Cerebellar nuclear complex (tissue), 1 donor: Measurements from ENCODE around the gene ARMH1.
"Not testable (repeated sequence)": the region's sequence is repeated elsewhere in the genome, so short reads cannot be mapped to it uniquely, and the experiment has no call there.

Experiments used
- DNase-seq, 2 experiments: peaks; one replicate each; lab custom pipeline; 2025; lab: John Stamatoyannopoulos, UW

Gene ARMH1

DNA sequence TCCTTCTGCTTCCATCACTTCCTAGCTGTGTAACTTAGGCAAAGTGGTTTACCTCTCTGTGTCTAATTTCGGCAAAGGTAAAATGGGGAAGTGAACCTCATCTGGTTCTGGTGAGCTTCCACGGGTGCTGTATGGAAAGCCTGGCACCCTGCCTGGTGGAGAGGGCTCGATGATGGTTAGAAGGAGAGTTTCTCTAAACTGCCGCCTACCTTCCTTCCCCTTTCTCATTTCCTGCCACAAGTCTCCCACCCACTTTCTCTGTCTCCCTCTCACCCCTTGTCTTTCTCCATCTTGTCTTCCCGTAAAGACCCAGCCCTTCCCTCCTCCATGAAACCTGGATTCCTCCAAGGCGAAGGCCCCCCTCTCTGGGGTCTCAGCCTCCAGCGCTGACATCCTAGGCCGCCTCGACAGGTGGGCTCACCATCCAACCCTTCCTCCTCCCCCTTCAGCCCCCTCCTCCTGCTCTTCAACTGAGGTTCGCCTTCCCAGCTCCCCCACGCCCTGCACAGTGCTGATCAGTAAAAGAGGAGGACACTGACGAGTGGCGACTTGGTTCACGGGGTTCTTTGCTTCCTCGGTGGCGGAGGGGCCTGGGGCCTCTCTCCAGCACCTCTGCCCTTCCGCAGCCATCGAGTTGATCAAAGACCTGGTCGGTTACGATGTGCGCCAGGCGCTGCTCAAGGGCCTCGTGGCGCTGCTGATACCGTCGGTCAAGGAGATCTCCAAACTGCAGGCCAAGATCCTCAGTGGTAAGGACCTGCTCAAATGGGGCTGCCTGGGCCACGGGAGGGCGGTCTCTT is 49.2 kb downstream of the ARMH1 start:
- DNase-seq: no peak

DNA sequence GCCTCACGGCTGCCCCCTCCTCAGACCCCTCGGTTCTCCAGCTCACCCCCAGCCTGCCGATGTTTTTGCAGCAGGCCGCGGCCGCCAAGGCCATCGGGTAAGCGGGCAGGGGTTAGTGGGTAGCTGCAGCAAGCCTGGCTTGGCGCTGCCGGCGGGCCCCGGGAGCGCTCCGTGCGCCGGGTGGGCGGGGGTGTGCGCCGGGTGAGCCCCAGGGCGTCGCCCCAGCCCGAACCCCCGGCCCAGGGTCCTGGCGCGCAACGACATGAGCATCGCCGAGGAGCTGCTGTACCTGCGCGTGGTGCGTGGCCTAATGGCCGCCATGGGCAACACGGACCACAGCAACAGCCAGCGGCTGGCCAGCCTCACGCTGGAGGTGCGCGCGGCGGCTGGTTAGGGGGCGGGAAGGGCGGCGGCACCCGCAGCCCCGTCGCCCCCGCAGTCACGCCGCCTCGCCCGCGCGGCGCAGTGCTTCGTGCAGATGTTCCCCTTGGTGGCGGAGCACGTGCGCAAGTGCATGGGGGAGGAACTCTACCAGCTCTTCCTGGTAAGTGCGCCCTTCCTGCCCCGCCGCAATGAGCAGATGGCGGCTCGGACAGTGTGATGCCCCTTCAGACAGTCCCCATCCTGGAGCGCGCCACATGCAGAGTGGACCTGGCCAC is 49.9 kb downstream of the ARMH1 start:
- DNase-seq: no peak

DNA sequence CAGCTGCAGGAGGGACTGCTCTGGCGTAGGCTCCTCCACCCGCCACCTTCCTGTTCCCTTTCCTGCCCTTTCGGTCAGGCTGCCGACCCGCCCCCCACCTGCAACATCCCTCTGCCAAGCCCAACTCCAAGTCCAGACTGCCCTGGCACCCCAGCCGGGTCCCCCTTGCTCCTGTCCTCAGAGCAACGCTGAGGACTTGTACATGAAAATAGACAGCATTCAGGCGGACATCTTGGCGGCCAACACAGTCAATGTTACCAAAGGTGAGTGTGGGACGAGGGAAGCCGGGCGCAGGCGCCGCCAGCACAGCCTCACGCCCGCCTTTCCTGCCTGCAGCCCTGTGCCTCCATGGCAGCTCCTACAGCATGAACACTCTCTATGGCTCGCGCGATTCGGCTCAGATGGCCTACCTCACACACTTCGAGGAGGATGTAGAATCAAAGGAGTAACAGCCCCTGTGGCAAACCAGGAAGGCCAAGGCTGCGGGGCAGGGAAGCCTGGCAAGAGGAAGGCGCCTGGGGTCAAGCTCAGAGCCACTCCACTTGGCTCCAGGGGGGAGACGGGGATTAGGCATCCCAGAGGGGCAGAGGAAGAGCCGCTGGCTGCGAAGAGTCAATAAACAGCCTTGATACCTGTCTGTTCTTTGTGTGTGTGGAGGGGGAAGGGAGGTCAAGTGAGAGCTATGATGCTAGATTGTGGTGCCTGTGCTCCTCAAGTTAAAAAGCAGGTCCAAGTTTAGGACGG is 50.6 kb downstream of the ARMH1 start:
- DNase-seq: no peak

DNA sequence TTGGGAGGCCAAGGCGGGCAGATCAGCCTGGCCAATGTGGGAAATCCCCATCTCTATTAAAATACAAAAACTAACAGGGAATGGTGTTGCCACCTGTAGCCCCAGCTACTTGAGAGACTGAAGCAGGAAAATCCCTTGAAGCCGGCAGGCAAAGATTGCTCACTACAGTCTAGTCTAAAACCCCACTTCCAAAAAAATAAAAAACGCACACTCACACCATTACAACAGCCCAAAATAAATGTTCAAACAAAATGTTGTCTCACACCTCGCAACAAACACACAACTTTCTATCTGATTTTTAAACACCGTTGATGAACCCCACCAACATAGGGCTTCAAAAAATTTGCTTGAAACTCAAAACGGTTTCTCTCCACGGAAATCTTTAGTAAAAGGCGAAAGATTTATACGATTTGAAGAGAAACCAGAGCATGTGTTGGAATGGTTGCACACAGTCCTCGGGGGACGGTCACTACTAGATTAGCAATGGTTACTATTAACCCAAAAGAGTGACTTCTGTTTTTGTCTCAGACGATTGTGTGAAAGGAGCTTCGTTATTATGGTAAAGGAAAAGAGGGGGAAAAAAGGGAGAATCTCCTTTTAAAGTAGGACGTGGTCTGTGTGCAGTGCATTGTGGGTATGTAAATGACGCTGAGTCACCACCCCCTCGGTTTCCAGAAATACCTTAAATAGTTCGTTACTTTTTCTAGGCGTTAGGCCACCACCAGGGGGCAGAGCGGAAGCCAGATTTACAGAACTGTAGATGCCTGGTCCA is 56.4 kb downstream of the ARMH1 start, which contains the start of gene RNU5D-1:
Gene RNU5D-1, minus strand, starts transcription at position 430 of the 772 bp plus-strand sequence.
- peak in 1 of 2 experiments; percentile 51 for DNase-seq

DNA sequence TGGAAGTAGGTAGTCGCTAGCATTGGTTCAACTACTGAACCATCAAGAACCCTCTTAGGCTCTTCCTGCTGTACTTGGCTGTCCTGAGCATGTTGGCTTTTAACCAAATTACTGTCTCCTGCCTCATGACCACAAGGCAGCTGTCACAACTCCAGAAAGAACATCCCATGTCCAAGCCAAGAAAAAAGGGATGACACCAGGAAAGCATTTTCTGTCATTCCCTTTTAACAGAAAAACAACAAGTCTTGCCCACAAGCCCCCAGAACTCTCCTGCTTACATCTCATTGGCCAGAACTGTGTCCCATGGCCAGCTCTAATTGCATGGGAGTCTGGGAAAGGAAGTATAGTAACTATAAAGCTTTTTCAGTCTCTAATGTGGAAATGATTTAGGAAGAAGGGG is 58.9 kb downstream of the ARMH1 start:
- DNase-seq: no peak

DNA sequence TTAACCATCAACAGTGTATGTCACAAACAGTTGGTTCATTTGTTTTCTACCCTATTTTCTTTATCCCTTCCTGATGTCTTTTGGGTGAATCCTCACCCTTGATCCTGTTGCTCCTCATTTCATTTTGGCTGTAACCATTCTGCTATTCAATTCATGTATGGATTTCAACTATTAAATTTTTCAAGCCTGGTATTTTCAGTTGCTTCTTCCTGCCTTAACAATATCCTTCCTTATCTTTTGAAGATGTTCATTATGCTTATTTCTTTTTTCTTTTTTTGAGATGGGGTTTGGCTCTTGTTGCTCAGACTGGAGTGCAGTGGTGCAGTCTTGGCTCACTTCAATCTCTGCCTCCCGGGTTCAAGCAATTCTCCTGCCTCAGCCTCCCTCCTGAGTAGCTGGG is 59.3 kb downstream of the ARMH1 start:
- no peak for DNase-seq

DNA sequence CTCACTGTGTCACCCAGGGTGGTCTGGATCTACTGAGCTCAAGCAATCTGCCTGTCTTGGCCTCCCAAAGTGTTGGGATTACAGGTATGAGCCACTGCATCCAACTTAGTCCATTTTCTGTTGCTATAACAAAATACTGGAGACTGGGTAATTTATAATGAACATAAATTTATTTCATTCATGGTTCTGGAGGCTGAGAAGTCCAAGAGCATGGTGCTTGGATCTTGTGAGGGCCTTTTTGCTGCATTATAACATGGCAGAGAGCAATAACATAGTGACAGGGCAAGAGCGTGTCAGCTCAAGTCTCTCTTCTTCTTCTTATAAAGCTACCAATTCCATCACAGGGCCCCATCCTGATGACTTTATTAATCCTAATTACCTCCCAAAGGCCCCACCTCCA is 61.5 kb downstream of the ARMH1 start:
- no peak for DNase-seq

DNA sequence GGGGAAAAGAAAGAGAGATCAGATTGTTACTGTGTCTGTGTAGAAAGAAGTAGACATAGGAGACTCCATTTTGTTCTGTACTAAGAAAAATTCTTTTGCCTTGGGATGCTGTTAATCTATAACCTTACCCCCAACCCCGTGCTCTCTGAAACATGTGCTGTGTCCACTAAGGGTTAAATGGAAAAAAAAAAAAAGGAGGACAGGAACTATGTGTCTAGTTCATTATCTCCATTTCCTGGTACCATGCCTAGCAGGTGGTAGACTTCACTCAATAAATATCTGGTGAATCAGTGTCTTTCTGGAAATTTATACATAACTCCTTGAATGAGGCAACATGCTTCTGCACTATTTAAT is 64.4 kb downstream of the ARMH1 start:
- DNase-seq: not testable (repeated sequence)

DNA sequence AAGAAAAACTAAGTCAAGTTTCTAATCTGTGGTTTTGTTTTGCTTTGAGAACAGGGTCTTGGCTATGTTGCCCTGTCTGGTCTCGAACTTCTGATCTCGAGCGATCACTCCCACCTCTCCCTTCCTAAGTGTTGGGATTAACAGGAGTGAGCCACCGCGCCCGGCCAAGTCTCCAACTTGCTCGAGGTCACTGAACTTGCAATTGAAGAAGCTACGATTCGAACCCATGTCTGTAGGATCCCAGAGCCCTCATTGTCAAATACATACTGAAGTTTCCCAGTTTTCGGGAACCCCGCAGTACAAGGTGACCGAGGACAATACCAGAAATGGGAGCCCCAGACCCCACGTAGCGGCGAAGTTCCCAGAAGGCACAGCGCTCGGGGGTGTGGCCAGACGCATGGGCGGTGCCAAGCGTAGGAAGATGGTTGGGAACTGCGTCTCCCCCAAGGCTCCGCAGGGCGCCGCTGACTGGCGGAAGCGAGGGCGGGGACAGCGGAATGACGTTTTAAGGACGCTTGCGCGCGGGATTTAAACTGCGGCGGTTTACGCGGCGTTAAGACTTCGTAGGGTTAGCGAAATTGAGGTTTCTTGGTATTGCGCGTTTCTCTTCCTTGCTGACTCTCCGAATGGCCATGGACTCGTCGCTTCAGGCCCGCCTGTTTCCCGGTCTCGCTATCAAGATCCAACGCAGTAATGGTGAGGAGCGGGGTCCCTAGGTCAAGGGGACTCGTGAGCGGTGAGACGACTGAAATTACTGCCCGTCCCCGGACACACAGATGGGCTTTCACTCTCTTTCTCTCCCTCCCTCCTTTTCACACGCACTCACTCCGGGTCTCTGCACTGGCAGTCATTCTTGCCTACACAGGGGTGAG is 65.0 kb downstream of the ARMH1 start, which contains the start of gene KIF2C:
Gene KIF2C, plus strand, starts transcription at position 531 of the 872 bp plus-strand sequence. Its CDS starts 96 bp downstream, at position 627.
- DNase-seq: peak; percentile 45 to 88

DNA sequence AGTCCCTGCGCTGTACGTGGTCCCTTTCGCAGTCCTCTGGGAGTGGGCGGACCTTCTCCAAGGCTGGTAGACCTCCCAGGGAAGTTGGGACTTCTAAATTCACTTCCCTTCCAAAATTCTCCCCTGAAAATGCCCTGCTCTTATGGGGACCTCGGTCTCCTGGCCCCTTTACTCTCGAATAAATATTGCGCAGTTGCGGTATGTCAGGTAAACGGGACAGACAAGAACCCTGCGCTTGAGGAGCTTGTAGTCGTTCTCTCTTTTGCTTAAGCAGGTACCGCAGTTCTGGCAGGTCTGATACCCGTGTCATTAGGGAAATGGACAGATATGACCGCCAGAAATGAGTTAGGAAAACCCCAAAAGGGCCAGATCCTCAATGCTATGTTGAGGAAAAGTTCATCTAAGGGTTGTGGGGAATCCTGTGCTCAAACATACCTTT is 65.7 kb downstream of the ARMH1 start:
- no peak for DNase-seq

DNA sequence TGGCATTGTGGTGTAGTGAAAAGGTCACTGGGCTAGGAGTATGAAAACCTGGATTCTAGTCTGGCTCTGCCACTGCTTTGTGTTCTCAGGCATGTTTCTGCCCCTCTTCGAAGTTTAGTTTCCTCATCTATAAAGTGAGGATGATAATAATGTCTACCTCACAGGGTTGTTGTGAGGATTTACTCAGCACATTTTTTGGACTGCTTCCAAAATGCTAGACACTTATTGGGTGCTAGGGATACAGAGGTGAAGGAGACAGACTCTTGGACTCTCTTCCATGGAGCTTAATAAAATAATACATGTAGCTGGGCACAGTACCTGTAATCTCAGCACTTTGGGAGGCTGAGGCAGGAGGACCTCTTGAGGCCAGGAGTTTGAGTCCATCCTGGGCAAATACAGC is 68.7 kb downstream of the ARMH1 start:
- no peak for DNase-seq

DNA sequence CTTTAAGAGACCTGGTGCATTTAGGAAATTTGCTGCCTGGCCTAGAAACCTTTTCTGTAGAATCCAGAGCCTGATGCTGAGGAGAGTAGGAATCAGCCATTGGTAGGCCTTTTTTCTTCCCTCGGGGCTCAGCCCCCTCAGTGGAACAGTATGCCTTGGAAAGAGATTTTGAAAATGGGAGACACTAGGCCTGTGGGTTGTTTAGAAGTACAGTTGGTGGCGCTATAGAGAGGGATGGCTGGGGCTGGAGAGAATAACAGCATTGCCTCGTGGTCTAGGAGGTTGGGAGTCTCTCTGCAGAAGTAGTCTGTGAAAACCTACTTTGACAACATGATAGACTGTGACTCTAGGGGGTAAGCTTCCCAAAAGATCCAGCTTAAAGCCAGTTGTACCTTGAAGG is 73.4 kb downstream of the ARMH1 start:
- no peak for DNase-seq

DNA sequence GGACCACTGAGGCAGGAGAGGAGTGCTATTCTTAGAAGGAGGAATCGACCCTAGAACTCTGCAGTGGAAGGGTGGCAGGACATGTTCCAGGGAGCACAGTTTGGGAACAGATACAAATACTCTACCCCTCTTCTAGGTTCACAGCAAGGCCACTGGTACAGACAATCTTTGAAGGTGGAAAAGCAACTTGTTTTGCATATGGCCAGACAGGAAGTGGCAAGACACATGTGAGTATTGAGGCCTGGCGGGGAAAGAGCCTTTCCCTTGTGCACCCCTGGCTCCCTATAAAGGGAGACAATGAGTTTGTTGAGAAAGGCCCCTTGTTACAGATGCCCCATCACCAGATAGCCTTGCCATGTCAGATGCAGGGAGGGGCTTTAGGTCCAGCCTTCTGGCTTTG is 82.9 kb downstream of the ARMH1 start:
- DNase-seq: no peak

DNA sequence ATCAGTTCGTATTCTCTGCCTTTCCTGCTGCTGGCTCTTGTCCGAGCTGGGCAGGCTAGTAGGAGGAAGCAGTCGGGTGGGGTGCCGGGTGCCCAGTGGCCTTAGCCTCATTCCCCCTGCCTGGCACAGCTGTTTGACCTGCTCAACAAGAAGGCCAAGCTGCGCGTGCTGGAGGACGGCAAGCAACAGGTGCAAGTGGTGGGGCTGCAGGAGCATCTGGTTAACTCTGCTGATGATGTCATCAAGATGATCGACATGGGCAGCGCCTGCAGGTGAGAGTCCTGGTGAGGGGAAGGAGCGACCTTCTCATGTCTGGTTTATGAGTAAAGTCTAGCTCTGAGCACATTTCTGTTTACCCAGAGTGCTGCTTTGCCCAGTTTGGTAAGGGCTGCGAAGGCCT is 84.6 kb downstream of the ARMH1 start:
- no peak for DNase-seq

DNA sequence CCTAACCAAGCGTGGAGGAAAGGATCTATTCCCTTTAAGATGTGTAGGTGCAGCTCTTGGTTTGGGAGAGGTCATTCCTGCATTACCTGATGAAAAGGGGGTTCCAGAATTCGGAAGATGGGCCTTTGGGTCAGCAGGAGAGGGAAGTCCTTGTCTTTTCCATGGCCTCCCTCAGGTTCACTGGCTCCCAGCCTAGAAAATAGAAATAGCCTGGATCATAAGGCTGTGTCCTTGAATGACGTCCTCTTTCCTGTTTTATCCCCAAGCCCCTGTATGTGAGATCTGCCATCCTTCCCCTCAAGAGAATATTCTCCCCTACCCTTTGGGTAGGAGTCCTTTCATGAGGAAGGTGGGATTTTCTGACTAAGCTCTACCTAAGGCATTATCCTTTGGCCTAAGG is 86.4 kb downstream of the ARMH1 start:
- no peak for DNase-seq

DNA sequence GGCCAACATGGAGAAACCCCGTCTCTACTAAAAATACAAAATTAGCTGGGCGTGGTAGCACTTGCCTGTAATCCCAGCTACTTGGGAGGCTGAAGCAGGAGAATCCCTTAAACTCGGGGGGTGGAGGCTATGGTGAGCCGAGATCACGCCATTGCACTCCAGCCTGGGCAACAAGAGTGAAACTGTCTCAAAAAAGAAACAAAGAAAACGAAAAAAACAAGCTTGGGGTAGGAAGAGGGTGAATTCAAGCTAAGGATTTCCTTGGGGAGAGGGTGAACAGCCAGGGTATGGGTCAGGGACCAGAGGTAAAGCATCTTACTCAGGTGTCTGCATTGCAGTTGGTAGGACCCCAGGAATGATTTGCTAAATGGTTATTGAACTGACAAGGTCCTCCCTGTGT is 91.9 kb downstream of the ARMH1 start:
- DNase-seq: not testable (repeated sequence)
